Kidney (tissue), 14 donors: ENCODE results near the gene WWOX. TPM values are rescaled to one million over a fixed set of nuclear protein-coding genes. Genes with fewer than 3 reads are reported as not detected.

Source experiments
- DNase-seq, 5 donors: peaks; one replicate each; pipeline ENCODE4 v3.0.0-alpha.2; 2013 to 2020
- FAIRE-seq: peaks from 2 replicates; lab custom pipeline; 2012; peaks lifted over from hg19 to GRCh38; lab: Jason Lieb, UNC
- H3K27ac ChIP-seq, 2 donors: one replicate each; pipeline ENCODE4 v1.7.0; 2013; ENCODE audit warnings: low read depth in 2 of 2, low read length in 2 of 2, inconsistent platforms in 1 of 2
- H3K27me3 ChIP-seq: one replicate; pipeline ENCODE4 v1.7.1; 2013; ENCODE audit warnings: low read length, inconsistent platforms; ENCODE audit not compliant: control insufficient read depth, insufficient read depth
- H3K36me3 ChIP-seq, 3 donors: one replicate each; pipeline versions ENCODE4 v1.7.0 to v1.7.1; 2013; ENCODE audit warnings: low read length in 3 of 3, control low read depth in 1 of 3, inconsistent platforms in 1 of 3; ENCODE audit not compliant: insufficient read depth in 3 of 3, control insufficient read depth in 2 of 3
- H3K4me1 ChIP-seq, 3 donors: one replicate each; pipeline versions ENCODE4 v1.7.0 to v1.7.1; 2013; ENCODE audit warnings: low read length in 3 of 3, inconsistent platforms in 1 of 3, low read depth in 1 of 3; ENCODE audit not compliant: control insufficient read depth in 2 of 3, insufficient read depth in 2 of 3
- H3K4me3 ChIP-seq, 3 donors: one replicate each; pipeline versions ENCODE4 v1.7.0 to v1.8.1; 2013; ENCODE audit warnings: low read length in 3 of 3, control low read depth in 1 of 3, inconsistent platforms in 1 of 3
- H3K9ac ChIP-seq, 3 donors: one replicate each; pipeline versions ENCODE4 v1.7.0 to v1.7.1; 2013; ENCODE audit warnings: low read length in 3 of 3, control low read depth in 1 of 3, inconsistent platforms in 1 of 3
- H3K9me3 ChIP-seq, 3 donors: one replicate each; pipeline versions ENCODE4 v1.7.0 to v1.7.1; 2013; ENCODE audit warnings: low read length in 3 of 3, control low read depth in 1 of 3, inconsistent platforms in 1 of 3; ENCODE audit not compliant: control insufficient read depth in 2 of 3, insufficient read depth in 1 of 3
- CTCF ChIP-seq: IDR thresholded peaks from 3 replicates; pipeline ENCODE4 v1.5.1; 2012; ENCODE audit warnings: mild to moderate bottlenecking, moderate library complexity, borderline replicate concordance; ENCODE audit not compliant: insufficient read depth; ENCODE audit errors: extremely low read depth
- intact Hi-C: fragments of 100-400 bp; cut with DNase I; formaldehyde crosslinking; loops from one replicate; pipeline ENCODE4 v1.11.1; 2022
- polyA plus RNA-seq: library from polyadenylated mRNA; stranded (reverse); fragments of 350-450 nt; fragmentation: Illumina TruSeq; extraction: RNeasy Lipid Tissue Mini Kit (QIAGEN cat#74804); gene quantifications from one replicate; pipeline ENCODE4 v1.2.3, GENCODE V29; 2014; ENCODE audit warnings: low read depth, low replicate concordance; ENCODE audit not compliant: insufficient read depth
- total RNA-seq: library from RNA; stranded (reverse); fragmentation: NEBNext Ultra II Directional; extraction: Animal tissue kit (Norgen Biotek cat#: 25700); gene quantifications from one replicate; pipeline ENCODE4 v1.2.1, GENCODE V29; 2021
- donor health status: control.
- donor health status: control.
- donor health status: control.
- donor health status: control.
- donor health status: control.
- donor health status: DM: yes; HTN: yes; CAD: no.
- donor health status: Normal renal cell carcinoma (clear cell type).

WWOX gene
- total and polyA plus RNA-seq, 2 donors from 2014 or later: 22.5 to 30.3 TPM

GRCh38 chr16:78929841-78930240, 830.4 kb downstream of the WWOX start:
- DNase-seq (no peak), FAIRE-seq (no peak)
- Histone ChIP-seq H3K4me3 (no peak overlapping the region), H3K27me3 (no peaks in the 10 kb centered on the region), H3K4me1 (no peaks in the 10 kb centered on the region), H3K9me3 (no peaks in the 10 kb centered on the region), H3K36me3 (no peaks in the 10 kb centered on the region), H3K27ac (no peak overlapping the region), H3K9ac (no peak overlapping the region)
- intact Hi-C loops: no loop called here
- TF ChIP-seq CTCF: no peak

GRCh38 chr16:78930561-78930960, 831.1 kb downstream of the WWOX start:
- Histone ChIP-seq H3K4me3 (no peak overlapping the region), H3K4me1 (no peaks in the 10 kb centered on the region), H3K27me3 (no peaks in the 10 kb centered on the region), H3K9me3 (no peaks in the 10 kb centered on the region), H3K36me3 (no peaks in the 10 kb centered on the region), H3K9ac (no peak overlapping the region), H3K27ac (no peak overlapping the region)
- TF ChIP-seq CTCF: no peak
- DNase-seq (no peak), FAIRE-seq (no peak)
- intact Hi-C loops: no loop called here

GRCh38 chr16:78931267-78931666, 831.8 kb downstream of the WWOX start:
- no peaks in the 10 kb centered on the region for H3K36me3 ChIP-seq
- intact Hi-C loops: no loop called here
- H3K9me3 ChIP-seq: no peaks in the 10 kb centered on the region
- no peak overlapping the region for H3K9ac ChIP-seq
- no peaks in the 10 kb centered on the region for H3K4me1 ChIP-seq
- DNase-seq (no peak), FAIRE-seq (no peak)
- no peak overlapping the region for H3K4me3 ChIP-seq
- no peak overlapping the region for H3K27ac ChIP-seq
- TF ChIP-seq CTCF: no peak
- H3K27me3 ChIP-seq: no peaks in the 10 kb centered on the region

- H3K27ac ChIP-seq: no peak overlapping the region
- H3K4me1 ChIP-seq: no peaks in the 10 kb centered on the region
- no peaks in the 10 kb centered on the region for H3K36me3 ChIP-seq
- H3K9ac ChIP-seq: no peak overlapping the region
- no peaks in the 10 kb centered on the region for H3K9me3 ChIP-seq
- intact Hi-C loops: no loop called here
- FAIRE-seq (no peak), DNase-seq (no peak)
- TF ChIP-seq CTCF: no peak
- H3K4me3 ChIP-seq: no peak overlapping the region
- H3K27me3 ChIP-seq: no peaks in the 10 kb centered on the region
Measured at GRCh38 chr16:78931678-78932077, 832.2 kb downstream of the WWOX start.
